ENCODE data around the gene EPG5.

DNA sequence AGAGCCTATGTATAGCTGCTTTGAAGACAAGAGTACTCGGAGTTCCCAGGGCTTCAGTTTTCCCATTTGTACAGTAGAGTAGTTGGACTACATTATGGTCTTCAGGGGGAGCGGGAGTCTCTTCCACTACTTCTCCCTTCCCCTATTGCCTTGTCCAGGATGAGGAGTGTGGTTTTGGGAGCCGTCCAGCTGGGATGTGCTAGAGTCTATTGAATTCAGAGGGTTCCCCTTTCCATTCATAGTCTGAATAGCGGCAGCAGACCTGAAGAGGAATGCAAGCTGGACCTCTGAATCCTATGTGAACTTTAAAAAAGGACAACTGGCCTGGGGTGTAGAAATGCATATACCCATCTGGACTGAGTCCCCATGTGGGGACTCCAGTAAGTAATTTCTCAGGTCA is 43.5 kb upstream of the EPG5 start:
- TF ChIP-seq, protein P1, sequence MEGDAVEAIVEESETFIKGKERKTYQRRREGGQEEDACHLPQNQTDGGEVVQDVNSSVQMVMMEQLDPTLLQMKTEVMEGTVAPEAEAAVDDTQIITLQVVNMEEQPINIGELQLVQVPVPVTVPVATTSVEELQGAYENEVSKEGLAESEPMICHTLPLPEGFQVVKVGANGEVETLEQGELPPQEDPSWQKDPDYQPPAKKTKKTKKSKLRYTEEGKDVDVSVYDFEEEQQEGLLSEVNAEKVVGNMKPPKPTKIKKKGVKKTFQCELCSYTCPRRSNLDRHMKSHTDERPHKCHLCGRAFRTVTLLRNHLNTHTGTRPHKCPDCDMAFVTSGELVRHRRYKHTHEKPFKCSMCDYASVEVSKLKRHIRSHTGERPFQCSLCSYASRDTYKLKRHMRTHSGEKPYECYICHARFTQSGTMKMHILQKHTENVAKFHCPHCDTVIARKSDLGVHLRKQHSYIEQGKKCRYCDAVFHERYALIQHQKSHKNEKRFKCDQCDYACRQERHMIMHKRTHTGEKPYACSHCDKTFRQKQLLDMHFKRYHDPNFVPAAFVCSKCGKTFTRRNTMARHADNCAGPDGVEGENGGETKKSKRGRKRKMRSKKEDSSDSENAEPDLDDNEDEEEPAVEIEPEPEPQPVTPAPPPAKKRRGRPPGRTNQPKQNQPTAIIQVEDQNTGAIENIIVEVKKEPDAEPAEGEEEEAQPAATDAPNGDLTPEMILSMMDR (IDR thresholded peaks at IDR 0.05; ENCODE audit: extremely low read depth in 1 of 2, insufficient read depth in 1 of 2, low read depth in 1 of 2, low read length in 2 of 2) = no peak
- TF ChIP-seq, protein P2, sequence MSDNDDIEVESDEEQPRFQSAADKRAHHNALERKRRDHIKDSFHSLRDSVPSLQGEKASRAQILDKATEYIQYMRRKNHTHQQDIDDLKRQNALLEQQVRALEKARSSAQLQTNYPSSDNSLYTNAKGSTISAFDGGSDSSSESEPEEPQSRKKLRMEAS (IDR thresholded peaks at IDR 0.05; ENCODE audit: insufficient read depth, insufficient read length) = no peak
- TF ChIP-seq POLR2AphosphoS5 (IDR thresholded peaks at IDR 0.05; ENCODE audit: insufficient read depth, low read depth, low read length) = no peak
- TF ChIP-seq EZH2 (IDR thresholded peaks at IDR 0.05; ENCODE audit: borderline replicate concordance, low read depth, low read length, severe bottlenecking) = no peak
- TF ChIP-seq POLR2A (IDR thresholded peaks at IDR 0.05; ENCODE audit: low read depth, low read length) = no peak
- no peak for TF ChIP-seq GATA2 (IDR thresholded peaks at IDR 0.05; ENCODE audit: insufficient read depth, insufficient read length, low read depth, low read length)
